Ishikawa (cell line): ENCODE measurements around the gene RNF4.

Experiments
- NFIC ChIP-seq: IDR thresholded peaks from 2 replicates; pipeline ENCODE4 v1.6.1; 2012
- REST ChIP-seq: IDR thresholded peaks from 2 replicates; pipeline ENCODE4 v1.6.1; 2012; ENCODE audit warnings: low read depth, mild to moderate bottlenecking
- TAF1 ChIP-seq: IDR thresholded peaks from 2 replicates; pipeline ENCODE4 v1.6.1; 2012; ENCODE audit warnings: low read depth, mild to moderate bottlenecking
- USF1 ChIP-seq: IDR thresholded peaks from 2 replicates; pipeline ENCODE4 v1.6.1; 2012

- TF ChIP-seq USF1 (no peak), NFIC (no peak), TAF1 (no peak), REST (no peak)
Measured at GRCh38 chr4:2428496-2429213, 40.3 kb upstream of the RNF4 start.
